ENCODE measurements around the gene MYO1H.
"Not testable (repeated sequence)": the region's sequence is repeated elsewhere in the genome, so short reads cannot be mapped to it uniquely, and the experiment has no call there.

Gene MYO1H

DNA sequence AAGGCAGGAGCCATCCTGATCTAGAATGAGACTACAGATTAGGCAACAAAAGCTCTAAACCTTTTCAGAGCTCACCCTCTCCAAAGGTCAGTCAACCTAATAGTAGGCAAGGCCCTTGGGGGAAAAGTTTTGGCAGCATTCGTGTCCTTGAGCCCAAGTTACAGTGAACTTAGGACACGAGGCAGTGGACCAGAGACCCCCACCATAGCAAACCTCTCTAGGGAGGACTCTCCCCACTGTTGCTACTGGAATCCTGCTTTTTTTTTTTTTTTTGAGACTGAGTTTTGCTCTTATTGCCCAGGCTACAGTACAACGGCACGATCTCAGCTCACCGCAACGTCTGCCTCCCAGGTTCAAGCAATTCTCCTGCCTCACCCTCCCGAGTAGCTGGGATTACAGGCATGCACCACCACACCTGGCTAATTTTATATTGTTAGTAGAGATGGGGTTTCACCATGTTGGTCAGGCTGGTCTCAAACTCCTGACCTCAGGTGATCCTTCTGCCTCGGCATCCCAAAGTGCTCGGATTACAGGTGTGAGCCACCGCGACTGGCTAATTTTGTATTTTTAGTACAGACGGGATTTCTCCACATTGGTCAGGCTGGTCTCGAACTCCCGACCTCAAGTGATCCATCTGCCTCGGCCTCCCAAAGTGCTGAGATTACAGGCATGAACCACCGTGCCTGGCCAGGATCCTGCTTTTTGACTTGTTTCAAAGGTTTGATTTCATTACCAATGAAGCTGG is 126.0 kb downstream of the MYO1H start:
- not testable (repeated sequence) for H2AFZ ChIP-seq (ENCODE audit: low read depth, low read length); H3K23ac ChIP-seq (ENCODE audit: low read length in 2 of 2); H2BK120ac ChIP-seq (ENCODE audit: low read depth, low read length); H3K79me1 ChIP-seq (replicated peaks; ENCODE audit: low read length, poor library complexity, severe bottlenecking); H3K27me3 ChIP-seq (ENCODE audit: control insufficient read depth in 1 of 2, insufficient read depth in 1 of 2, low read length in 2 of 2); DNase-seq; H3K9me3 ChIP-seq (ENCODE audit: control insufficient read depth, low read length); H3K18ac ChIP-seq (ENCODE audit: low read depth in 1 of 2, low read length in 2 of 2); H3K14ac ChIP-seq (ENCODE audit: low read length in 2 of 2); H2BK5ac ChIP-seq (ENCODE audit: low read depth, low read length, poor library complexity, severe bottlenecking); H4K8ac ChIP-seq (ENCODE audit: low read length); H3K9ac ChIP-seq (ENCODE audit: low read length); H3K4me2 ChIP-seq (ENCODE audit: low read length, poor library complexity, severe bottlenecking); H3K4me3 ChIP-seq (ENCODE audit: insufficient read depth in 1 of 2, low read depth in 1 of 2, low read length in 2 of 2); H2BK12ac ChIP-seq (ENCODE audit: low read length in 2 of 2); H3K4ac ChIP-seq (ENCODE audit: low read depth in 1 of 2, low read length in 2 of 2); H2AK5ac ChIP-seq (ENCODE audit: low read length, severe bottlenecking); H3K27ac ChIP-seq (ENCODE audit: low read length, poor library complexity, severe bottlenecking); H4K91ac ChIP-seq (ENCODE audit: low read length); H2BK15ac ChIP-seq (ENCODE audit: low read depth, poor library complexity, severe bottlenecking)
- peaks cover 17% of the 10 kb centered on the region for H3K4me1 ChIP-seq (ENCODE audit: control insufficient read depth, insufficient read depth, low read depth, low read length)
- 95% methylated on average over 13 of the region's 16 CpGs for WGBS
- peaks cover 27 to 45% of the 10 kb centered on the region in 2 experiments for H3K36me3 ChIP-seq (ENCODE audit: control insufficient read depth in 1 of 2, insufficient read depth in 2 of 2, low read depth in 1 of 2, low read length in 2 of 2)

DNA sequence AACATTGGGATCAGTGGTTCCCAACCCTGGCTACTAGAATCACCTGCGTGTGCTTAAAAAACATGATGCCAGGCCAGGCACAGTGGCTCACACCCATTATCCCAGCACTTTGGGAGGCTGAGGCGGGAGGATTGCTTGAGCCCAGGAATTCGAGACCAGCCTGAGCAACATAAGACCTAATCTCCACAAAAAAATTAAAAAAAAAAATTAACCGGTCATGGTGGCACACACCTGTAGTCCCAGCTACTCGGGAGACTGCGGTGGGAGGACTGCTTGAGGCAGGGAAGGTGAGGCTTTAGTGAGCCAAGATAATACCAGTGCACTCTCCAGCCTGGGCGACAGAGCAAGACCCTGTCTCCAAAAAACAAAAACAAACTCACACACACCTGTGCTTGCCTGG is 127.4 kb downstream of the MYO1H start:
- Histone ChIP-seq H3K9me3 (ENCODE audit: control insufficient read depth, low read length) (no peaks in the 10 kb centered on the region), H3K18ac (ENCODE audit: low read depth in 1 of 2, low read length in 2 of 2) (no peak overlapping the region), H4K8ac (ENCODE audit: low read length) (no peak overlapping the region), H3K9ac (ENCODE audit: low read length) (peak overlapping the region; percentile 99), H2BK120ac (ENCODE audit: low read depth, low read length) (no peak overlapping the region), H2AFZ (ENCODE audit: low read depth, low read length) (no peak overlapping the region), H3K4me2 (ENCODE audit: low read length, poor library complexity, severe bottlenecking) (no peak overlapping the region), H2AK5ac (ENCODE audit: low read length, severe bottlenecking) (no peak overlapping the region), H3K79me1 (replicated peaks; ENCODE audit: low read length, poor library complexity, severe bottlenecking) (peaks cover 3% of the 10 kb centered on the region), H3K23ac (ENCODE audit: low read length in 2 of 2) (no peak overlapping the region), H3K36me3 (ENCODE audit: control insufficient read depth in 1 of 2, insufficient read depth in 2 of 2, low read depth in 1 of 2, low read length in 2 of 2) (peaks cover 19 to 36% of the 10 kb centered on the region in 2 experiments), H3K27ac (ENCODE audit: low read length, poor library complexity, severe bottlenecking) (no peak overlapping the region), H2BK12ac (ENCODE audit: low read length in 2 of 2) (no peak overlapping the region), H3K27me3 (ENCODE audit: control insufficient read depth in 1 of 2, insufficient read depth in 1 of 2, low read length in 2 of 2) (no peaks in the 10 kb centered on the region), H3K4me3 (ENCODE audit: insufficient read depth in 1 of 2, low read depth in 1 of 2, low read length in 2 of 2) (peak overlapping the region in 1 of 2 experiments; percentile 97), H3K4me1 (ENCODE audit: control insufficient read depth, insufficient read depth, low read depth, low read length) (peaks cover 12% of the 10 kb centered on the region), H2BK15ac (ENCODE audit: low read depth, poor library complexity, severe bottlenecking) (no peak overlapping the region), H2BK5ac (ENCODE audit: low read depth, low read length, poor library complexity, severe bottlenecking) (no peak overlapping the region), H3K14ac (ENCODE audit: low read length in 2 of 2) (no peak overlapping the region), H3K4ac (ENCODE audit: low read depth in 1 of 2, low read length in 2 of 2) (no peak overlapping the region), H4K91ac (ENCODE audit: low read length) (no peak overlapping the region)
- no peak for DNase-seq
- WGBS = 100% methylated on average over 5 of the region's 7 CpGs

DNA sequence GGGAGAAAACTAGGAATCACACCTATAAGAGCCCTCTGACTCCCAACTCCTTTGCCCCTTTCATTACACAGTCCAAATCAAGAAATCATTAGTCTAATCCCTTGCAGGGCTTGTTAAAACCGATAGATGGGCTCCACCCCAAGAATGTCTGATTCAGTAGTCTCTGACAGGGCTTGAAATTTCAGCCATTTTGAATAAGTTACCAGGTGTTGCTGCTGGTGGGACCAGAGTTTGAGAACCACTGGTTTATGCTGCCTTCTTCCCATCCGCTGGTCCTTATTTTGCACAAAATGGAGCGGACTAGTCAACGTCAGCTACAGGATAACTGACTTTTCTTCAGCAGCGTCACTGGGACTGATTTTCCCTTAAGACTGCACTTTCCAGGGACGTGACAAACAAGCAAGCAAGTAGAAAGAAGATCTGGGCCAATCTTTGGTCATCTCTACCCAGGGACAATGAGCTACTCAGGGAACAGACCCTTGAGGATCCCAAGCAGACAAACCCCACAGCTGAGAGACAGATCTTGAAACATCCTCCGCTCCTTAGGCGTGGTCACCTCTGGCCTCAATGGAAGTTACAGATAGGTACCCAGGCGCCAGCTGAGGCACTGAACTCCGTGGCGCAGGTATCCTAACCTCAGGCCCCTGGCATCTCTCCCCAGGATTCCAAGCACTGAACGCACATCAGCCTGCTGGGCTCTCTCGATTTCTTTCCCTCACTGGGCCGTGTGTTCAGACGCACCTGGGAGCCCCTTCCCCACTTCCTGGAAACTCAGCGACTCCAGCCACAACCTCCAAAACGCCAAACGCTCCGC is 128.5 kb downstream of the MYO1H start:
- no peaks in the 10 kb centered on the region for H3K27me3 ChIP-seq (ENCODE audit: control insufficient read depth in 1 of 2, insufficient read depth in 1 of 2, low read length in 2 of 2)
- peak overlapping the region in 1 of 2 experiments; percentile 95 for H3K14ac ChIP-seq (ENCODE audit: low read length in 2 of 2)
- H2AFZ ChIP-seq (ENCODE audit: low read depth, low read length) = no peak overlapping the region
- H3K18ac ChIP-seq (ENCODE audit: low read depth in 1 of 2, low read length in 2 of 2) = peak overlapping the region in 1 of 2 experiments; percentile 77
- H3K9me3 ChIP-seq (ENCODE audit: control insufficient read depth, low read length) = no peaks in the 10 kb centered on the region
- peaks cover 12 to 27% of the 10 kb centered on the region in 2 experiments for H3K36me3 ChIP-seq (ENCODE audit: control insufficient read depth in 1 of 2, insufficient read depth in 2 of 2, low read depth in 1 of 2, low read length in 2 of 2)
- H2BK12ac ChIP-seq (ENCODE audit: low read length in 2 of 2) = peak overlapping the region in 1 of 2 experiments; percentile 39
- peaks cover 10% of the 10 kb centered on the region for H3K79me1 ChIP-seq (replicated peaks; ENCODE audit: low read length, poor library complexity, severe bottlenecking)
- peak overlapping the region; percentile 99 for H3K9ac ChIP-seq (ENCODE audit: low read length)
- 21% methylated on average over 19 of the region's 19 CpGs for WGBS
- no peak for DNase-seq
- H3K23ac ChIP-seq (ENCODE audit: low read length in 2 of 2) = peak overlapping the region in 1 of 2 experiments; percentile 94
- H3K4me3 ChIP-seq (ENCODE audit: insufficient read depth in 1 of 2, low read depth in 1 of 2, low read length in 2 of 2) = peak overlapping the region; percentile 84 to 97
- no peak overlapping the region for H2BK120ac ChIP-seq (ENCODE audit: low read depth, low read length)
- H4K91ac ChIP-seq (ENCODE audit: low read length) = peak overlapping the region; percentile 23
- H3K4me1 ChIP-seq (ENCODE audit: control insufficient read depth, insufficient read depth, low read depth, low read length) = peaks cover 9% of the 10 kb centered on the region
- H3K4ac ChIP-seq (ENCODE audit: low read depth in 1 of 2, low read length in 2 of 2) = peak overlapping the region in 1 of 2 experiments; percentile 69
- H3K4me2 ChIP-seq (ENCODE audit: low read length, poor library complexity, severe bottlenecking) = peak overlapping the region; percentile 79
- H2AK5ac ChIP-seq (ENCODE audit: low read length, severe bottlenecking) = peak overlapping the region; percentile 74
- H3K27ac ChIP-seq (ENCODE audit: low read length, poor library complexity, severe bottlenecking) = peak overlapping the region; percentile 17
- no peak overlapping the region for H2BK15ac ChIP-seq (ENCODE audit: low read depth, poor library complexity, severe bottlenecking)
- no peak overlapping the region for H4K8ac ChIP-seq (ENCODE audit: low read length)
- no peak overlapping the region for H2BK5ac ChIP-seq (ENCODE audit: low read depth, low read length, poor library complexity, severe bottlenecking)

DNA sequence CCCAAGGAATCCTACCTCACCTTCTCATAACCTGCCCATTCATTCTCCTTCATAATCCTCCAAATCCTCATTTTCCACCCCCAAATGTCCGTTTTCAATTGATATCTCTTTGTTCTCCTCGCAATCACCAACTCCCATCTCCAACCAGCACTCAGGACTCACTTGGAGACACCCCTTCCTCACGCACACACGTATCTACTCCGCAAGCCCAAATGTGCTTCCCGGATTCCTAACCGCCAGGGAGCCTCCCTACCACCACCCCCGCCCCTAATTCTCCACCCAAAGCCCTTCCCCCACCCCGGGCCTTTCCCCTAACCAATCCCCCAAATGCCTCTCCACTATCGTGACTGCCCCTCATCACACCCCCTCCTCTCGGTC is 129.1 kb downstream of the MYO1H start:
- Histone ChIP-seq H2BK120ac (ENCODE audit: low read depth, low read length) (peak overlapping the region; percentile 93), H4K8ac (ENCODE audit: low read length) (peak overlapping the region; percentile 93), H3K27ac (ENCODE audit: low read length, poor library complexity, severe bottlenecking) (peak overlapping the region; percentile 21), H3K4me1 (ENCODE audit: control insufficient read depth, insufficient read depth, low read depth, low read length) (peaks cover 9% of the 10 kb centered on the region), H3K14ac (ENCODE audit: low read length in 2 of 2) (peak overlapping the region in 1 of 2 experiments; percentile 95), H3K36me3 (ENCODE audit: control insufficient read depth in 1 of 2, insufficient read depth in 2 of 2, low read depth in 1 of 2, low read length in 2 of 2) (peaks cover 12 to 21% of the 10 kb centered on the region in 2 experiments), H2AFZ (ENCODE audit: low read depth, low read length) (no peak overlapping the region), H3K4me2 (ENCODE audit: low read length, poor library complexity, severe bottlenecking) (peak overlapping the region; percentile 79), H2BK15ac (ENCODE audit: low read depth, poor library complexity, severe bottlenecking) (peak overlapping the region; percentile 39), H3K9ac (ENCODE audit: low read length) (peak overlapping the region; percentile 99), H3K27me3 (ENCODE audit: control insufficient read depth in 1 of 2, insufficient read depth in 1 of 2, low read length in 2 of 2) (no peaks in the 10 kb centered on the region), H3K4me3 (ENCODE audit: insufficient read depth in 1 of 2, low read depth in 1 of 2, low read length in 2 of 2) (peak overlapping the region; percentile 84 to 97), H2BK5ac (ENCODE audit: low read depth, low read length, poor library complexity, severe bottlenecking) (no peak overlapping the region), H2AK5ac (ENCODE audit: low read length, severe bottlenecking) (peak overlapping the region; percentile 63), H3K18ac (ENCODE audit: low read depth in 1 of 2, low read length in 2 of 2) (peak overlapping the region in 1 of 2 experiments; percentile 73), H3K9me3 (ENCODE audit: control insufficient read depth, low read length) (no peaks in the 10 kb centered on the region), H4K91ac (ENCODE audit: low read length) (peak overlapping the region; percentile 85), H3K4ac (ENCODE audit: low read depth in 1 of 2, low read length in 2 of 2) (peak overlapping the region in 1 of 2 experiments; percentile 69), H2BK12ac (ENCODE audit: low read length in 2 of 2) (no peak overlapping the region), H3K79me1 (replicated peaks; ENCODE audit: low read length, poor library complexity, severe bottlenecking) (peaks cover 14% of the 10 kb centered on the region), H3K23ac (ENCODE audit: low read length in 2 of 2) (no peak overlapping the region)
- under 1% methylated on average over 11 of the region's 11 CpGs for WGBS
- DNase-seq = peak; percentile 19

All from mesenchymal stem cell (in vitro differentiated cells and primary cell).